ENCODE measurements around the gene RXRA.

Gene RXRA

DNA sequence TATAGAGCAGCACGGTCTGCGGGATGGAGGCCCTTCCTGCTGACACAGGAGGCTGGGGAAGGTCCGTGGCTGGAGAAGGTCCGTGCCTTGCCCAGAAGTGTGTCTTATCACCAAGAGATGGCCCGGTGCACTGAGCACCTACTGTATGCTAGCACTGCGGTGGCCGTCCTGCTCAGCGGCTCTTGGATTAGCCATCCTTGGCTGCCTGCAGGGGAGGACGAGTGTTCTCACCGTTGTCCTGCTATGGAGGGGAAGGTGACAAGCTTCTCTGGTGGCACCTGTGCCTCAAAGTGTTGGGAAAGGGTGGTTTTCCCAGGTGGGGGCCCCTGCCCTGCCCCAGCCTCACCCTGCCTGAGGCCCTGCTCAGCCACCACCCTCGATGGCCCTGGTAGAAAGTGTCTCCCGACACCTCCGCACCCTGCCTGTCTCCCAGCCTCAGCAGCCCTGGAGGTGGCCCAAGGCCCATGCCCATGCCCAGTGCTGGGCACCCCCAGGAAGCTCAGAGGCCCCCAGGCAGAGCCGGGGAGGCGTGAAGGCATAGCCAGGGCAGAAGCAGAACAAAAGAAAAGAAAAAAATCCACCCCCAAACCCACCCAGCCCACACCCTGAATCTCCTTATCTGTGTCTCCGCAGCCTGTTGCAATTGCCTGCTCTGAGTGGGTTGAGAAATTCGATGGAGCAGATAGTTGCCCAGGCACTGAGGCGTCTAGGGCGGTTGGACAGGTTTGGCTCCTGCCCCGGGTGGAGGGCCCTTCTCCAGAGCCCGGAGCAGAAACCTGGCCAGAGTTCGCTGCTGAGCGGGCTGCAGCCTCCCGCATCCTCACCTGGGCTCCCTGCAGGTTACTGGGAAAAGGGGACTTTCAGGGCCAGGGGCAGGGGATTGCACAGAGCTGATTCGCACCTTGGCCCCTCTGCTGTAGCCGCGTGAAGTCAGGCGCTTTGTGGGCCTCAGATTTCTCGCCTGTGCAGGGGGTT is 30.5 kb downstream of the RXRA start:
- DNase-seq = no peak

GRCh38 chr9:134357631-134358025 is 31.4 kb downstream of the RXRA start:
- peak; percentile 38 for DNase-seq

DNA sequence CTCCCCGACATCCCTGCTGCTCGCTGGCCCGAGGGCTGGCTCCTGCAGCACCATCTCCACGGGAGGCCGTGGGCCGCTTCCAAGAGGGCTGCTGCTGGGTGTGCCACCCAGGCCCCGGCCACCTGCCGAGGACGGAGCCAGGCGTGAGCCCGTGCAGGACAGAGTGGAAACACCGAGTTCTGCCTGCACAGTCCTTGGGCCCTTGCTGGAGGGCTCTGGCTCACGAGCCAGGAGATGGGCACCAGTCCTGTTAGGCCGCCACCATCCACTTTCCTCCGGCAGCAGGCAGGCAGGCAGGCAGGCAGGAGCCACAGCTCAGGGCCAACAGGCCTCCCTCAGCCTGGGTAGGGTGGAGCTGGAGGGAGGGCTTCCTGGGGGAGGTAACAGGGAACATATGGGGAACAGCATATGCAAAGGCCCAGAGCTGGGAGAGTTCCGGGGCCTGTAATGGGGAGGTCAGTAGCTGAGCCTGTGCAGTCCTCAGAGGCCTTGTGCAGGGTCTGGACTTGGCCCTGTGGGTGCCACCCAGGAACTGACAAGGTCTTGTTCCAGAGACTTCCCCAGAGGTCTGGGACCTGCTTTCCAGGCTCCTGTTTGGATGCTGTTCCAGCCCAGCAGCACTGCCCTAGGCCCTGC is 31.9 kb downstream of the RXRA start:
- DNase-seq = no peak

- DNase-seq = no peak
Measured at GRCh38 chr9:134358662-134359319, 32.5 kb downstream of the RXRA start.

GRCh38 chr9:134359493-134360179 is 33.4 kb downstream of the RXRA start:
- DNase-seq = no peak

GRCh38 chr9:134360180-134360759 is 34.0 kb downstream of the RXRA start:
- DNase-seq = peak; percentile 54

GRCh38 chr9:134360897-134361296 is 34.6 kb downstream of the RXRA start:
- DNase-seq = no peak

DNA sequence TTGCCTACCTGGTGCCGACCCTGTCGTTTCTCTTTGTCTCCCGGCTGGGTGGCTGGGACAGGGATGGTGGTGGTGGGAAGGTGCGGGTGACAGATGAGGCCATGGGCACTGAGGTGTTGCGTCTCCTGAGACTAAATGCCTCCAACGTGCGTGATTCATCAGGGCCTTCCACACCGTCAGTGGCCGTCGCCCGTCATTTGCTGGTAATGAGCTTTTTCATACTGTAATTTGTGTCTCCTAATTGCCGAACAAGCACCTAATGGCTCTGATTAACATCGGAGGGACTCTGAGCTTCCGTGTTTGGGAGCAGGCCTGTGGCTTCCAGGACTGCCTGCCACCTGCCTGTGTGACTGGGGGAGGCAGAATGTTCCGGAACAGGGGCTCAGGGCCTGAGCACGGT is 35.2 kb downstream of the RXRA start:
- DNase-seq = no peak

- no peak for DNase-seq
Measured at GRCh38 chr9:134361843-134362414, 35.7 kb downstream of the RXRA start.

DNA sequence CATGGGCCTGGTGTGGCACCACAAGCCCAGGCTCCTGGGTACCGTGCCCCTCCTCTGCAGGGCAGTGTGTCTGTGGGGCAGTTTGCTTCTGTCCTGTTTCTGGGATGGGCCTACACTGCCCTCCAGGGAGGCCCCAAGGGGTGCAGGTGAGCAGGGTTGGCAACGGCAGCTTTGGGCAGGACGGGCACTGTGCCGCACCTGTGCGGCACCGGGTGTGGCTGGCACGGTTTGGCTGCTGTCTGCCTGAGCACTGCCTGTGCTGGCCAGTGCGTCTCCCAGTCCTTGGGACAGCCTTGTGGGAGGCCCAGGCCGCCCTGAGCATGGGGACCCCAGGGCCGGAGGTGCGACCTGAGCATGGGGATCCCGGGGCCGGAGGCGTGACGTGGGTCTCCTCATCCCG is 37.2 kb downstream of the RXRA start:
- no peak for DNase-seq

GRCh38 chr9:134364391-134365114 is 38.3 kb downstream of the RXRA start:
- DNase-seq = no peak

DNA sequence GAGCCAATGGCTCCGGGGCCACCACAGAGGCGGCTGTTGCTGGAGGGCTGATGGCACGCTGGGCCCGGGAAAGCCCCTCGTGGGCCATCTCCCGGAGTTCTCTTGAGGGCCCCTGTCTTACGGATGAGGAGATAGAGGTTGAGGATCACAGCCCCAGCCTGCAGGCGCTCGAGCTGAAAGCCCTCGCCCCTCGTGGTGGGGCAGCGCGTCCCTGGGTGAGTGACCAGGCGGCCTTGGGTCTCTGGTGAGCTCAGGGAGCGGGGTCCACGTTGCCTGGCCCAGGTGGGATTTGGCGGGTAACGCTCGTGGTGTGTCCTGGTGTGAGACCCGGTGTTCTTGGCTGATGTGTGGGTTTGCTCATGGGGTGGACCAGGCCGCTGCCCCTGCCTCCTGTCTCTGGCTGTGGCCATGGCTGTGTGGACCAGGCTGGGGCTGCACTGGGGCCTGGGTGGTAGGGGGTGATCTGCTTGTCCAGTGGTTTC is 38.9 kb downstream of the RXRA start:
- no peak for DNase-seq

DNA sequence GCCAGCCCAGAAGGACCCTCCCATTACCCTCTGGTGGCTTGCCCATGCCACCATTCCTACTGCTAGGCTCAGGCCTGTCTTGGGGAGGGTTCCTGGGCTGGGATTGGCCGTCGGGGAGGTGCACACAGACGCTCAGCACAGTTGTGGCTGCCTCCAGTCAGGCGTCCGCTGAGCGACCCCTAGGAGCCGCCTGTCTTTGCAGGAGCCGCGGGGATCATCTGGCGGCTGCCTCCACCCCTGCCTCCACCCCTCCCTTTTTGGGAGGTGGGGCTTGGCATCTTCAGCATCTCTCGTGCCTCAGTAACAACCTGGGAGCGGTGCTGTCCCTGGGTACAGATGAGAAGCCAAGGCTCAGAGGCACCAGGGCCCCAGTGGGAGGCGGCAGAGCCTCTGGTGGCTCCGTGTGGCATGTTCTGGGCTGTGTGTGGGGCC is 39.6 kb downstream of the RXRA start:
- no peak for DNase-seq

GRCh38 chr9:134366223-134367031 is 40.2 kb downstream of the RXRA start:
- peak; percentile 83 for DNase-seq

DNA sequence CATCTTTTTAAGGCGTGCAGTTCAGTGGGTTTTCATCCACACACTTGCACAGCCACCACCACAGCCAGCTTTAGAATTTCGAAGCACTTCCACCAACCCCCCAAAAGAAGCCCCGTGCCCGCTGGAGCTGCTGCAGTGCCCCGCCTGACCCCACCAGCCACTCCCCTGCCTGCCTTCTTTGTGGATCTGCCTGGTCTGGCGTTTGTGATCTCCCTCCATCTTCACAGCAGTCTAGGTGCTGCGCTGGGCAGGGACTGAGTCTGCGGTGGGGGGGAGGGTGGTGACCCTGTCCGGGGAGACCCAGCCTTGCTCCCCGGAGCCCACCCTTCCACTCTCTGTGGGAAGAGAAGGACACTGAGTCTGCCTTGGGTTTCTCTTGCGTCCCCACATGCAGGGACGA is 40.8 kb downstream of the RXRA start:
- DNase-seq = no peak

- no peak for DNase-seq
Measured at GRCh38 chr9:134367791-134368490, 41.7 kb downstream of the RXRA start.

DNA sequence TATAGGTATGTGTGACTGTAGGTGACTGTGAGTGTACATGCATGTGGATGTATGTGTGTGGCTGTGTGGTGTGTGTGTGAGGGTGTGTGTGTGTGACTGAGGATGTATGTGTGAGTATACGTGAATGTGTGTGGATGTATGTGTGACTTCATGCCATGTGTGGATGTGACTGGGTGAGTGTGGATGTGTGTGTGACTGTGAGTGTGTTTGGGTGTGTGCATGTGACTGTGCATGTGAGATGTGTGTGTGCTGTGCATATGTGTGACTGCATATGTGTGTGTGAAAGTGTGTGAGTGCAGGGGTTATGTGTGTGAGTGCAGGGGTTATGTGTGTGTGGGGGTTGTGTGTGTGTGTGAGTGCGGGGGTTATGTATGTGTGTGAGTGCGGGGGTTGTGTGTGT is 42.3 kb downstream of the RXRA start:
- no peak for DNase-seq

GRCh38 chr9:134369416-134370212 is 43.4 kb downstream of the RXRA start:
- DNase-seq = no peak

DNA sequence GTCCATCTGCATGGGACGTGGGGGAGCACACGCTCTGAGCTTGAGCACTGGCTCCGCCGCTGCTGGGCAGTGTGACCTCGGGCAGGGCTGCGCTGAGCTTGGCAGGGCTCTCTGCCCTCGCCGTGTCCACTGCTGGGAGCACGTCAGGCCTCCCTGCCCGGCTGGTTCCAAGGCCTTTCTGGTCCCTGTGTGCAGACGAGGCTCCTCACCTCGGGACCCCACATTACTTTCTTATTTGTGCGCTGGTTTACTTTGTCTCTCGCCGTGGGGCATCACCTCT is 43.9 kb downstream of the RXRA start:
- DNase-seq = no peak
